Measurements from ENCODE around the gene SLC2A13. TPM values are rescaled to one million over a fixed set of nuclear protein-coding genes. Genes with fewer than 3 reads are reported as not detected.
A peak's percentile ranks its signal among the peaks of the same experiment; 100 is the strongest.

SLC2A13 gene
- total RNA-seq: 1 to 10 TPM; 2.0 to 2.1 TPM

DNA sequence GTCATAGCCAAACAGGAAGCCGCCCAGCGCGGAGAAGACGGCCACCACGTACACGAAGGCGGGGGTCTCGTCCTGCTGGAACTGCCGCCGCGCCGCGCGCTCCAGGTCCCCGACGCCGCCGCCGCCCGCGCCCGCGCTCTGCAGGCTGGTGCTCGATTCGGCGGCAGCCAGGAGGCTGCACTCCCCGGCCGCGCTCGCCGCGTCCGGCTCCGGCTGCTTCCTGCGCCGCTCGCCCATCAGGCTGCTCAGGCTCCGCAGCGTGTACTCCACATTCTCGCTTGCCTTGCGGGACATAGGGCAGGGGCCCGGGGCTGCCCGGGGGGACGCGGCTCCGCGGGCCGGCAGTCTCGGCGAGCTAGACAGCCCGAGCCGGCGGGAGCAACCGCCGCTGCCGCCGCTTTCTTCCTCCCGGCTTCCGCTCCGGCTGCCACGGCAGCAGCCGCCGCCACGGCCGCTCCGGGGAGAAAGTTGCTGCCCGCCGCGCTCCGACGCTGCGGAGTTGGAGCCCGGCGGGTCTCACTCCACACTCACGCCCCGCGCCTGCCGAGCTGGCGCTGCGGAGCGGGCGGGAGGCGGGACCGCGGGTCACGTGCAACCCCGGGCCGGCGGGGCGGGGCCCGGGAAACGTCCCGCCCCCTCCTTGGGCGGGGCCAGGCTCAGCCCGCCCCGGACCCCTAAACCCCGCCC is at the start of gene SLC2A13:
Gene SLC2A13 (minus strand): TSS at position 567 of the 687 bp plus-strand sequence. CDS start 273 bp downstream, at position 294.
- DNase-seq: peak; percentile 65
- no peaks in the 10 kb centered on the region for H3K9me3 Mint-ChIP-seq
- intact Hi-C loops (cut with micrococcal nuclease): loop anchor here (1.0 to 5.0 kb wide), 7 partner anchors 32 to 1968 kb away; partner anchors contain the start of gene KIF21A
- H3K4me3 Mint-ChIP-seq: peak within 1 kb of the TSS; percentile 76
- H3K36me3 Mint-ChIP-seq (ENCODE audit: low read depth): no peaks in the 10 kb centered on the region
- peaks cover 37% of the 10 kb centered on the region for H3K4me1 Mint-ChIP-seq (ENCODE audit: low read depth)
- H3K27me3 Mint-ChIP-seq (ENCODE audit: low read depth): no peaks in the 10 kb centered on the region
- CTCF ChIA-PET: interaction anchor here (1.6 to 7.9 kb wide), 3 partner anchors 12 to 96 kb away, joined by 3 to 80 read pairs (median 48); no protein-coding TSS in a partner anchor
- no peak within 1 kb of the TSS for H3K27ac Mint-ChIP-seq

DNA sequence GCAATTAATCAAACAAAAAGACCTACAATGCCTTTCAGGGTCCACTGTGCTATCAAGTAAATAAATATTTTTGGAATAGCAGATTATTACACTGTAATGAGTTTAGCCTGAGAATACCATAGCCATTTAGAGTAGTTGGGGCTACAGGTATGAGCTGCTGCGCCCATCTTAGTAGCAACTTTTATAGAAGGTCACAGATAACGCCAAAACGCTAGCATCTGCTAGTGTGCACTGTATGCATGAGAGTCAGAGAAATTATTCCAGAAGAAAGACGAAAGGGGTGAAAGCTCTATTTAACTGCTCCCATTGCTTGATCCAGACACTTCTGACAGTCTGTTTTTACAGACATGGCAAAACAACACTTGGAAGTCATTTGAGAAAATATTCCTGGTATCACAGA is 48.5 kb upstream of the SLC2A13 start:
- Mint-ChIP-seq H3K4me1 (ENCODE audit: low read depth) (no peaks in the 10 kb centered on the region), H3K9me3 (no peaks in the 10 kb centered on the region), H3K36me3 (ENCODE audit: low read depth) (no peaks in the 10 kb centered on the region), H3K4me3 (no peak overlapping the region), H3K27ac (no peak overlapping the region), H3K27me3 (ENCODE audit: low read depth) (peaks cover 26% of the 10 kb centered on the region)
- CTCF ChIA-PET: interaction anchor here (1.5 kb wide), 1 partner anchor 157 kb away, joined by 4 read pairs; no protein-coding TSS in a partner anchor
- intact Hi-C loops (cut with micrococcal nuclease): loop anchor here (10.0 kb wide), 1 partner anchor 220 kb away; no protein-coding TSS in a partner anchor
- DNase-seq: no peak

DNA sequence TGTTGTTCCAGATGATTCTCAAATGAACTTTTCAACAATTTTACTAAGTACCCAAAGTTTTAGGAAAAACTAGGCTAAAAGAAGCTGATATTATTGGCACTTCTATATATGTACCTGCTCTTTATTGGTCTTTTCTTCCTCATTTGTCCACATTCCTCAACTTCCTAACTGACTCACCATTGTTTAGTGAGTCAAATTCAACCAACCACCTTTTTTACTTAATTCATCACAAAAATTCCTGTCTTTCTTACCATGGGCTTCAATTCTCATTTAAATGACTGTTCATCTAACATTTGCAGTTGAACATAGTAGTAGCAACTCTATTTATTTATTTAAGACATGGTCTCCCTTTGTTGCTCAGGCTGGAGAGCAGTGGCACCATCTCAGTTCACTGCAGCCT is 47.6 kb upstream of the SLC2A13 start:
- CTCF ChIA-PET: interaction anchor here (1.3 to 1.5 kb wide), 2 partner anchors 131 to 158 kb away, joined by 3 to 4 read pairs; no protein-coding TSS in a partner anchor
- H3K36me3 Mint-ChIP-seq (ENCODE audit: low read depth): no peaks in the 10 kb centered on the region
- DNase-seq: no peak
- H3K9me3 Mint-ChIP-seq: no peaks in the 10 kb centered on the region
- peaks cover 18% of the 10 kb centered on the region for H3K27me3 Mint-ChIP-seq (ENCODE audit: low read depth)
- H3K27ac Mint-ChIP-seq: no peak overlapping the region
- no peaks in the 10 kb centered on the region for H3K4me1 Mint-ChIP-seq (ENCODE audit: low read depth)
- H3K4me3 Mint-ChIP-seq: no peak overlapping the region
- intact Hi-C loops (cut with micrococcal nuclease): loop anchor here (1.0 to 10.0 kb wide), 3 partner anchors 158 to 388 kb away; no protein-coding TSS in a partner anchor

GRCh38 chr12:40152783-40153383 is 47.0 kb upstream of the SLC2A13 start:
- no peak overlapping the region for H3K4me3 Mint-ChIP-seq
- H3K9me3 Mint-ChIP-seq: no peaks in the 10 kb centered on the region
- peaks cover 16% of the 10 kb centered on the region for H3K27me3 Mint-ChIP-seq (ENCODE audit: low read depth)
- DNase-seq: peak; percentile 68
- H3K4me1 Mint-ChIP-seq (ENCODE audit: low read depth): no peaks in the 10 kb centered on the region
- intact Hi-C loops (cut with micrococcal nuclease): loop anchor here (1.0 to 10.0 kb wide), 4 partner anchors 158 to 768 kb away; no protein-coding TSS in a partner anchor
- CTCF ChIA-PET: interaction anchor here (1.1 to 1.5 kb wide), 3 partner anchors 46 to 159 kb away, joined by 3 to 4 read pairs (median 3); partner anchors contain the start of gene SLC2A13
- H3K36me3 Mint-ChIP-seq (ENCODE audit: low read depth): no peaks in the 10 kb centered on the region
- H3K27ac Mint-ChIP-seq: no peak overlapping the region

- DNase-seq: no peak
- CTCF ChIA-PET: interaction anchor here (1.4 kb wide), 1 partner anchor 17 kb away, joined by 3 read pairs; no protein-coding TSS in a partner anchor
- H3K9me3 Mint-ChIP-seq: no peaks in the 10 kb centered on the region
- no peaks in the 10 kb centered on the region for H3K4me1 Mint-ChIP-seq (ENCODE audit: low read depth)
- H3K27ac Mint-ChIP-seq: no peak overlapping the region
- no peaks in the 10 kb centered on the region for H3K36me3 Mint-ChIP-seq (ENCODE audit: low read depth)
- intact Hi-C loops (cut with micrococcal nuclease): loop anchor here (10.0 kb wide), 1 partner anchor 225 kb away; no protein-coding TSS in a partner anchor
- peaks cover 11% of the 10 kb centered on the region for H3K27me3 Mint-ChIP-seq (ENCODE audit: low read depth)
- H3K4me3 Mint-ChIP-seq: no peak overlapping the region
Measured at GRCh38 chr12:40149673-40150260, 43.9 kb upstream of the SLC2A13 start.

DNA sequence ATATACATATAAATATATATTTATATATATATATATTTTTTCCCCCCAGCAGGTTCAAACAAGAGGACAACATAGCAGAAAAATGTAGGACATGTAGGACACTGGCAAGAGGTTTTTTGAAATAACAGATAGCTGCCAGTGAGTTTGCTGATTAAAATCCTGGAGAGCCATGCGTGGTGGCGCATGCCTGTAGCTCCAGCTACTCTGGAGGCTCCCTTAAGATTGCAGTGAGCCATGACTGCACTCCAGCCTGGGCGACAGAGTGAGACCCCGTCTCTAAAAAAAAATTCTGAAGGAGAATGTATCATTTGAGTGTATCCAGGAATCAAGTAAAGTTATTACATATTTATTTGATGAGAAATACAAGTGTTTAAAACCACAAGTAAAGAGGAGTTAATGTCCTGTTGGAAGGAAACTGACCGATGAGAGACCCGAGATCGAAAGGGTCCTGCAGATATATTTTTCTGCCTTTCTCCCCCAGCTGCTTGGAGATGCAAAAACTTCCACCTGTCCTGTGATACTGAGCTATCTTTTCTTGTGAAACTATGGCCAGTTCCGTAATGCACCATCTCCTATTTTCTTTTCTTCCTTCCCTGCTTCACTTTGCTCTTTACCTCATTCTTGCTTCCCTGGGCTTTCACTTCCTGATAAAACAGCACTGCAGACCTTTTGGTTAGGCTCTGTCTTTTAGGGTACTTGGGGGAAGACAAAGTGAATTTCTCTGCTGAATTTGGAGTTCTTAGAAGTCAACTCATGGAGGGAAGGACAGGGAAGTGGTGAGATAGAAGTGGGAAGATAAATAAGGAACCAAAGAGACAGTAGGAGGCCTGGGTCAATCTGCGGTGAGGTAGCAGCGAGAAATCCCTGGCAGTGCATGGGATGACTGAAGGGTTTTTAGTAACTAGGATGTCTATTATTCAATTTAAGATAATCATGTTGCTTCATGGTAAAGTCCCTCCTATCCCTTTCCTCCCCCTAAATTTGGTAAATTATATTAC is 41.2 kb upstream of the SLC2A13 start:
- H3K4me1 Mint-ChIP-seq (ENCODE audit: low read depth): no peaks in the 10 kb centered on the region
- peaks cover 15% of the 10 kb centered on the region for H3K27me3 Mint-ChIP-seq (ENCODE audit: low read depth)
- no peak for DNase-seq
- no peaks in the 10 kb centered on the region for H3K9me3 Mint-ChIP-seq
- H3K36me3 Mint-ChIP-seq (ENCODE audit: low read depth): no peaks in the 10 kb centered on the region
- no peak overlapping the region for H3K27ac Mint-ChIP-seq
- CTCF ChIA-PET: no interaction called here
- H3K4me3 Mint-ChIP-seq: no peak overlapping the region
- intact Hi-C loops (cut with micrococcal nuclease): no loop called here

DNA sequence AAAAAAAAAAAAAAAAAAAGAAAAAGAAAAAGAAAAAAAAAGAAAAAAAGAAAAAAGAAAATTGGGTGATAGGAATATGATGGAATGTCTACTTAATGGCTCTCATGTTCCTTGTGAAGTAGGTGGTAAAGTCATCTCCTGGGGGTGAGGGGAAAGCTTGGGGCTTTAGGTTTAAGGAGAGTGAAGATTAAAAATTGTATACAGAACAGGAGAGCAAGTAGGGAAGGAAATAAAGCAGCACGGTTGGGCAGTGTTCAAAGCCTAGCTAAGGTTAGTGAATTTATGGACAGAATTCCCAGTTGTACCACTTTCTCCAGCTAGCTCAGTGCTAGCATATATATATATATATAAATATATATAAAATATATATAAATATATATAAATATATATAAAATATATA is 40.0 kb upstream of the SLC2A13 start:
- H3K36me3 Mint-ChIP-seq (ENCODE audit: low read depth): no peaks in the 10 kb centered on the region
- intact Hi-C loops (cut with micrococcal nuclease): no loop called here
- H3K4me3 Mint-ChIP-seq: no peak overlapping the region
- peaks cover 13% of the 10 kb centered on the region for H3K27me3 Mint-ChIP-seq (ENCODE audit: low read depth)
- no peak overlapping the region for H3K27ac Mint-ChIP-seq
- CTCF ChIA-PET: interaction anchor here (0.6 to 0.8 kb wide), 2 partner anchors 90 to 117 kb away, joined by 3 to 9 read pairs; no protein-coding TSS in a partner anchor
- no peak for DNase-seq
- no peaks in the 10 kb centered on the region for H3K9me3 Mint-ChIP-seq
- no peaks in the 10 kb centered on the region for H3K4me1 Mint-ChIP-seq (ENCODE audit: low read depth)

- intact Hi-C loops (cut with micrococcal nuclease): no loop called here
- Mint-ChIP-seq H3K27ac (no peak overlapping the region), H3K27me3 (ENCODE audit: low read depth) (peaks cover 9% of the 10 kb centered on the region), H3K4me1 (ENCODE audit: low read depth) (no peaks in the 10 kb centered on the region), H3K36me3 (ENCODE audit: low read depth) (no peaks in the 10 kb centered on the region), H3K9me3 (no peaks in the 10 kb centered on the region), H3K4me3 (no peak overlapping the region)
- DNase-seq: no peak
- CTCF ChIA-PET: no interaction called here
Measured at GRCh38 chr12:40144023-40144422, 38.1 kb upstream of the SLC2A13 start.

DNA sequence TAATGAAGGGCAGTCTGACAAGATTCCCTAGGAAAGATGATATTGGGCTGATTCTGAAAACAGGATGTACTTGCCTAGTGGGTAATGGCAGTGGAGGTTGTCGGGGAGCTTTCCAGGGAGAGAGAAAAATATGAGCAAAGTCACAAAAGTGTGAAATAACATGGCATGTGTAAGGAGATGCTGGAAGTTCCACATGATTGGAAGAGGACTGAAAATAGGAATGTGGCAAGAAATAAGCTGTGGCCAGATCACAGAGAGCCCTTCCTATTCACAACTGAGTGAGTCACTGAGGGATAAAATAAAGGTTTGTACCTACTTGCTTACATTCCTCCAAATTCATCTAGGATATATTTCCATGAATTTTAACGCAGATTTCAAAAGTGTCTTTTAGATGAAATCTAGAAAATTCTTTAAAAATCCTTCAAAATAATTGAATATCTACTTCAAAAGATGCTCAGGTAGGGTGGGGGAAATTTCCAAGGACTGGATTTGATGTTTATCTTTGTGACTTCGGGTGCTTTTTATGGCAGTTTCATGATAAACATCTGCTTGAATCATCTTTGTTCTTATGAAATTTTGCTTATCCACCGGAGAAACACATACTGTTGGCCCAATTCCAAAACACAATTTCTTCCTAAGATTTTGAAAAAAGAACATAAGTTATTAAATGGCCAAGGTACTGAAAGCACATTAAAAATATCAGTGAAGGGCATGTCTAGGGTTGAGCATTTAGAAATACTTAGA is 36.3 kb upstream of the SLC2A13 start:
- intact Hi-C loops (cut with micrococcal nuclease): no loop called here
- no peak overlapping the region for H3K4me3 Mint-ChIP-seq
- DNase-seq: no peak
- CTCF ChIA-PET: no interaction called here
- H3K4me1 Mint-ChIP-seq (ENCODE audit: low read depth): peaks cover 5% of the 10 kb centered on the region
- H3K27ac Mint-ChIP-seq: no peak overlapping the region
- H3K9me3 Mint-ChIP-seq: no peaks in the 10 kb centered on the region
- peaks cover 9% of the 10 kb centered on the region for H3K27me3 Mint-ChIP-seq (ENCODE audit: low read depth)
- H3K36me3 Mint-ChIP-seq (ENCODE audit: low read depth): no peaks in the 10 kb centered on the region

DNA sequence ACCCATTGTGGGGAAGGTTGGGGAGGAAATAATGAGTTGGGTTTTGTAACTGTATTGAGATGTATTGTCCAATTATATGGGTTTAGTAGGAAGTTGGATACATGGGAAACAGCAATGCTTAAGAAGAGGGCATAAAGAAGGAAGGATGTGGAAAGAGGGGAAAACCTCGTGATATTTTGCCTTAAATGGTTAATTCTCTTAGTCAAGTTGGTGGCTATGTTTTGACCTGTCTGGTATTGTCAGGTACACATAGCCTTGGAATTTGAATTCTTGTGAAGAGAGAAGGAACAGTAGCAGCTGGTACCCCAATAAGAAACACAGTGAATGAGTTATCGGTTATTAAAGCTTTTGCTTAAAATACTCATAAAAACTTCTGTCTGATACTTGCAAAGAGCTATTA is 32.6 kb upstream of the SLC2A13 start:
- Mint-ChIP-seq H3K36me3 (ENCODE audit: low read depth) (no peaks in the 10 kb centered on the region), H3K27ac (no peak overlapping the region), H3K27me3 (ENCODE audit: low read depth) (peaks cover 5% of the 10 kb centered on the region), H3K4me1 (ENCODE audit: low read depth) (peaks cover 7% of the 10 kb centered on the region), H3K9me3 (no peaks in the 10 kb centered on the region), H3K4me3 (no peak overlapping the region)
- CTCF ChIA-PET: no interaction called here
- intact Hi-C loops (cut with micrococcal nuclease): no loop called here
- DNase-seq: no peak

DNA sequence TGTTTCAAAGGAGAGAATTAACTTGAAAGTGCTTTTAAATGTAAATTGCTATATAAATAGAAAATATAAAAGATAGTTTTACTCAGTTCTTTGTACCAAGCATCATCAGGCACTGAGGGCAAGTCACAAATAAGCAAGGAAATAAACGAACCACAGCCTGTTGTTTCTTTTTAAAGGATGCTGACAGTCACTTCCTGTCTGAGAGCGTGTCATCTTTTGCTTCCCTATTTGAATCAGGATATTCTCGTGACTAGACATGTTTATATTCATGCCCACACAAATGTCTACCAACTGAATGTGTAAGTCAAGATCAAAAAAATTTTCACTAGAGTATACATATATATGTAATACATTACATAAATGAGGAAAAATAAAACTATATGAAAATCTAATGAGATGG is 31.4 kb upstream of the SLC2A13 start:
- peak; percentile 20 for DNase-seq
- Mint-ChIP-seq H3K27ac (no peak overlapping the region), H3K4me1 (ENCODE audit: low read depth) (peaks cover 7% of the 10 kb centered on the region), H3K9me3 (no peaks in the 10 kb centered on the region), H3K4me3 (no peak overlapping the region), H3K27me3 (ENCODE audit: low read depth) (peaks cover 6% of the 10 kb centered on the region), H3K36me3 (ENCODE audit: low read depth) (no peaks in the 10 kb centered on the region)
- intact Hi-C loops (cut with micrococcal nuclease): loop anchor here (1.0 kb wide), 3 partner anchors 20 to 516 kb away; partner anchors contain the start of gene SLC2A13
- CTCF ChIA-PET: no interaction called here
